Measurements from ENCODE around the gene ZNF319.

GRCh38 chr16:58002416-58002800 is 1.9 kb upstream of the ZNF319 start:
- TF ChIP-seq CTCF (IDR thresholded peaks at IDR 0.05; ENCODE audit: low read length) (no peak), EZH2 (optimal IDR thresholded peaks at IDR 0.05; ENCODE audit: low read depth, low read length) (no peak), EZH2phosphoT487 (IDR thresholded peaks at IDR 0.05; ENCODE audit: low read length) (no peak)
